ENCODE data around the gene FBXO21.
"Not testable (repeated sequence)": the region's sequence is repeated elsewhere in the genome, so short reads cannot be mapped to it uniquely, and the experiment has no call there.

Gene FBXO21

GRCh38 chr12:117100851-117101673 lies 89.2 kb downstream of the FBXO21 start:
- no peak for DNase-seq

GRCh38 chr12:117100251-117100650 lies 90.0 kb downstream of the FBXO21 start:
- DNase-seq: peak; percentile 56 to 72 (median 64)

GRCh38 chr12:117098361-117099217 lies 91.7 kb downstream of the FBXO21 start:
- peak; percentile 29 to 58 (median 40) for DNase-seq

DNA sequence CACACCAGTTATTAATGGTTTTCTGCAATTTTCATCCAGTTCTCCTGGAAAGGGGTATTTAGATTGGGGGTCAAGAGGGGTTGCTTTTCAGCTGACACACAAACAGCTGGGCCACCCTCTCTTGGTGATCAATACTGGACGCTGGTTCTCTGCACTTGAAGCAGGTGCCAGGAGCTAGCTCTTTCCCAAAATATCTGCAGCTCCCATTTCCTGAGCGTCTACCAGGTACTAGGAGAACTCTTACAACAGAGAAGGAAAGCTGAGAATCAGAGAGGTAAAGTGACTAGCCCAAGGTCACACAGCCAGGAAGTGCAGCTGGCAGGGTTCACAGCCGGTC lies 92.3 kb downstream of the FBXO21 start:
- DNase-seq: no peak

DNA sequence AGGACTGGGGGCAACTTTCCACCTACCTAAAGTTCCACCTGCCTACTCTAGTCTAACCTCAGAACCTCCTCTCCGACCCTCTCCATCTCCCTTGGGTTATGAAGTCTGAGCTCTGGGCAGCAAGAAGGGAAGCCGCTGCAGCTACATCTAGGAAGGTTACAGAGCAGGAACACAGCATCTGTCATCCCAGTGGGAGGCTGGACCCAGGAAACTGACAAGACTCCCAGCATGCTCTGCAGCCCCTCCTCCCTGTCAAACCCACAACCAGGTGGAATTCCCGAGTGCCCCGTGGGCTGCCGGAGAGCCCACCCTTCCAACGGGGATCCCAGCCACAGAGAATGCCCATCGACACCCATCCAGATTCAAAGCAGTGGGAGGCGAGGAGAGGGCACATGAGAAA lies 93.1 kb downstream of the FBXO21 start:
- no peak for DNase-seq

- no peak for DNase-seq
Observed at GRCh38 chr12:117096501-117097042, 93.7 kb downstream of the FBXO21 start.

GRCh38 chr12:117095191-117095590 lies 95.1 kb downstream of the FBXO21 start:
- not testable (repeated sequence) for DNase-seq

DNA sequence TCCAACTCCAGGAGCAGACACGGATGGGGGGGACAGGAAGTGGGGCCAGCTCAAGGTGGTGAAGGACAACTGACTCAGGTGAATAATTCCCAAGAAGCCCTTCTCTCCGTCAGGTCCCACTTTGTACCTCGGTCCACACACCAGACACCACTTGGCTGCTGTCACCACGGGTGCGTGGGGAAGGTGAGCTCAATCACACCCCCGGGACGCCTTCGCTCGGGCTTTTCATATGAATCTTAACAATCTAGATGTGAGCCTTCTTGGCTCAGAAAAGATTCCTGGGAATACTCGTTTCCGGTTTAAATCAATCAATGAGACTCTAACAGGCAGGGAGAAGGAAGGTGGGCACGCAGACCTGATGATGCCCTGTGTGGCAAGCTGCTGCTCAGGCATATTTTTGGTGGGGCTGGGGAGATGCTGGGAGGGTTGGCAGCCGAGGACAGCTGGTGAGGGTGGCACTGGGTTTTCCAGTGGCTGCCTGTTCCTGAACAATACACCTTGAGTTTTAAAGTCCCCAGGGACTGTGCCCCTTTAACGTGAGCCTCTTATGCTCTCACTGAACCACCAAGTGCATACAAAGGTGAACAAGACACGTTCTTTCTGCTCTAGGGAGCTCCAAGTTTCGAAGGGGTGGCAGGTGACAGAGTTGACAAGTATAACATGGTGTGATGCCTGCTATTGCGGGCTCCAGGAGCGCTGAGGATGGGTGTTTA lies 96.2 kb downstream of the FBXO21 start:
- no peak for DNase-seq

GRCh38 chr12:117093431-117093830 lies 96.8 kb downstream of the FBXO21 start:
- no peak for DNase-seq

- no peak for DNase-seq
Observed at GRCh38 chr12:117092886-117093285, 97.4 kb downstream of the FBXO21 start.

DNA sequence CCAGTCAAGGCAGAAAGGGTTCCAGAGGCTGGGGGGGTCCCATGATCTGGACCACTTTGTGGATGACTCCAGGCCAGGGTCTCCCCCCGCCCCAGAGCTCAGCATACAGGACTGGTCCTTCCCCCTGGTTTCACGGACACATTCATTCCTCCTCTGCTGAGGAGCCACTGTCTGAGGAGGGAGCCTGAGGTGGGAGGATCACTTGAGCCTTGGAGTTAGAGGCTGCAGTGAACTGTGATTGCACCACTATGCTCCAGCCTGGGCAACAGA lies 97.8 kb downstream of the FBXO21 start:
- DNase-seq: no peak
